IPS DF 4.7 (cell line): ENCODE results near the gene RBMS1.

Source experiments
- DNase-seq: peaks from one replicate; pipeline ENCODE4 v3.0.0-alpha.2; 2013; ENCODE audit warnings: low spot score; ENCODE audit errors: extremely low read depth

RBMS1 gene

DNA sequence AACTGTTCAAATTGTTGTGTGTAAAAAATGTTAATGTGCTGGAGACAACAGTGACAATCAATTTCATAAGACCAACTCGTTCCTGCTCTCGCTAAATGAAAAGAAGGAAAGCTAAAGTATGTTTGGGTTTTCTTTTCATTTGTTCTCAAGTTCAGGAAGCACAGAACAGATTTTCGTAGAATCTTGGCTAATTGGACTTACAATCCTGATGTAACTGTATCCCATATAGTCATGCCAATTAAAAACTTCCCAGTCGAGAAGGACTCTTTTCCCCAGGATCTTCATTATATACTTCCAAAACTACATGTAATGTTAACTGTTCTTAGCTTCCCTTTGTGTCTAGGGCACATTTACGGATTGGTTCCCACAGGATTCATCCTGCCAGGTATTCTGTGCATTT lies 158.2 kb downstream of the RBMS1 start:
- no peak for DNase-seq

DNA sequence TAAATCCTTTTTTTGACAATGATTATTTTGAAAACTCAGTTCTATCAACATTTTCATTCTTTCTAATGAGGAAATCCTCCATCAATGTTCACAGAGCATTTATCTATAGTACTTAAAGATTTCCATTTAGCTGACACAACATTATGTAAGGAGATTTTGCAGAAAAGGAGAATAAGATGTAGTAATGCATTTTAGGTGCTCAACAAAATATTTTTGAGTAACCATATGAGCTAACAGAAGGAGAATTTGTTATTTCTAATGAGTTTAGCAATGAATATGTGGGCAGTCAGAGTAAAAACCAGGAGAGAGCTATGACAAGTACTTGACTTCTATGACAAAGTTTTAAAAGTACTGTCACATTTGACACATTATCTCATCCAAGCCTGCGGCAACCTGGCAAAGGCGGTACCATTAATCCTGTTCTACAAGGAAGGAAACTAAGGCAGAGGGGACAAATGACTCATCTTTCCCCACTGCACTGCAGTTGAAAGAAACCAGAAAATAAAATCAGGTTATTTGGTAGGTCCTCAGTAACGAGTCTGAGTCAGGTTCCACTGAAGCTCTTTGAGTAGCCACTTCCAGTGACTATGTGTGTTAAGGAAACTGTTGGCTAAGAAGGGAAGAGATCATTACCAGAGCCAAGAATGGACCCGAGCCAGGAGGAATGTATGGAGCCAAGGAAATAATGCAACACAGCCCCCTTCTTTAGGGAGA lies 159.4 kb downstream of the RBMS1 start:
- DNase-seq = no peak

DNA sequence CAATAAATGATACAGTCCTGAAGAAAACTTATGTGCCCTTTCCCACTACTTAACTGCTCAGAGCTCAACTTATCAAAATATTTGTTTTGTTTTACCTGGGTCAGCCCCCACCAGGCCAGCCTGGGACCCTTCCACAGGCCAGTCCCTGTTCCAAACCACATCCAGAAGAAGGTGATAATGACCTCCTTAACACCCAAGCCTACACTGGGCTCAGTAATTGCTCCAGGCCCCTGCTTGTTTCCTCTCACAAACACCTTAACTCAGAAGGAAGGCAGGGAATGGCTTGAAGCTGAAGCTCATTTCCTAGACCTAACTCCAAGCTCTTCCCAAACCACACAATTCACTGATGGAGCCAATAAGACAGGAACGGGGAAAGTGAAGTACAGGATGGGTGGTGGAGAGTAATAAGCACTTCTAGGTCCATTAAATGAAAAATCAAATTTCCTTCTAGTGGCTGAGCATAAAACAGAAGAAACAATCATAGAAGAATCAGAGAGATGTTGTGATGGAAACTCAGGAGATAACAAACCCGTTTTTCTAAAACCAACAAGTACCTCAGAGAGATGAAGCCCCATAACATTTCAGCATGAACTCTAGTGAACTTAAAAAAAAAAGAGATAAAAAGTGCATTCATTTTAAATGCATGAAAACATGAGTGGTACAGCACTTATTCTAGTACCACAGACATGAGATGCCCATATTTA lies 160.1 kb downstream of the RBMS1 start:
- no peak for DNase-seq

DNA sequence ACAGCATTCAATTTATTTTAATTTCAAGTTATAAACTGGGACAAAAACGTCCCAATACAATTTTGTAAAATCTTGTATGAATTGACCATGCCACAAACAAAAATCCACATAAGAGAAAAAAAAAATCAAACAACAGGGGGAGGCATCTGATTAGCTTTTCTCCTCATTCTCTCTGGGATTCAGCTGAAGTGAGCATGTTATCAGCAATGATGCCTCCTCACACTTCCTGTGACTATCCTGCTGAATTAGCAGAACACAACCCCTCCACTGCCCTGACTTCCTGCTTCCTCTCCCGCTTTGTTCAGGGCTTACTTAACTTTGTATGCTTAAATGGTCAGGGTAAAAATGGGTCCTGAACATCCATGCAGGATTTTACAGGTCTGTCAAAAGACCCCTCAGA lies 161.3 kb downstream of the RBMS1 start:
- peak; percentile 7 for DNase-seq

DNA sequence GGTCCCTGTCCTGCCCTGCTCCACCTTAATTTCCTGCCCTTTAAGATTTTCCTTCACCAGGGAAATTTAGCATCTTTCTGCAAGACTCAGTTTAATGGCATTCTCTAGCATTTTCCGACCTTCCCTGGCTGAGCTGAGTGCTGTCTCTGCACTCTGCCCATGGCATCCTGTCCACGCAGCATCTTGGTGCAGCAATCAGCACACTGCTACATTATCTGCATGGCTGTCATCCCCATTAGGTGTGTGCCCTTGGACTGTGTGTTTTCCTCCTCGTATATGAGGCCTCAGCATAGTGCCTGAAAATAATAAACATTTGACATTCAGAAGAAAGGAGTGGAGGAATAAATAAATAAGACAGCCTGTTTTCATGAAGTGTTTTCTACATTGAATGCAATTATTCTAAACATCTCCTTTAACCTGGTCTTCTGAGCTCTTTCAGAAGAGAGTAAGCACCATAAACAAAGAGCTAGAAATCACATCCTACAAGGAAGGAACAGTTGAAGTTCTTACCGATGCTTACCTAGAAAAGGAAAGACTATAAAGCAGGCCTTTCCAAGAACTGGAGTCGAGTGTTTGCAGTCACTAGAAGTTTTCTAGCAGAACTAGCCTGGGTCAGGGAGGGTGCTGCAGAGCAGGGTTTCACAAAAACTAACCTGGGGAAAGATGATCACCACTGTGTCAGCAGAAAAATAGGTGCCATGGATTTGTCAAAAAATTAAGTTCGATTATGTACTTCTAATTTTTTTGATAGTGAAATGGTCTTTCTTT lies 162.2 kb downstream of the RBMS1 start:
- DNase-seq = no peak

DNA sequence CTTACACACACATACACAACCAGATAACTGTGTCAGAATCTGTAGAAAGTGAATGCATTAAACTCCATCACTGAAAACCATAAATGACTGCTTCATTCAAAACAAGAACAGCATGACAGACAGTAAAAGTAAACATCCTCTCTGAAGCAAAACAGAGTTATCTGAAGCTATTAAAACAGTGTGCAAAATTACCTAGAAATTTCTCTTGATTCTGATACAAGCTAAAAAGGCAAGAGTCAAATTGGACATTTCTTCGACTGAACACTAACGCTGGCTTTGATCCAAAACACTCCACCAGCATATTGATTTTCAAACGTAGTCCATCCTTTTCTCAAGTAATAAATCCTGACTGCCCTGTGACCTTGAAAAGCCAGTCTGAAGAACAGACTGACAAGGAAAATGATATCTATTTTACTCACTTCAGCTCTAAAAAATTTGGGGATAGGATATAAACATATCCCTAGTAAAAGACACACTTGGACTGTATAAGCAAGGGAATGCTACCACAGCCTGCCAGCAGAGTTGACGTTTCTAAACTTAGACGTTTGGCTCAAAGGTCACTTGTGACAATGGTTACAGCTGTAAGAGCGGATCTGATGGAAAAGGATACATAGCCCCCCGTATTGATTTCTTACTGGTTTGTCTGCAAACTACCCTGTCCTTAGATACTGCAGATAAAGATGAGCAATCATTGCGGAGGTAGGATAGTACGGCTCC lies 164.6 kb downstream of the RBMS1 start:
- DNase-seq = no peak

DNA sequence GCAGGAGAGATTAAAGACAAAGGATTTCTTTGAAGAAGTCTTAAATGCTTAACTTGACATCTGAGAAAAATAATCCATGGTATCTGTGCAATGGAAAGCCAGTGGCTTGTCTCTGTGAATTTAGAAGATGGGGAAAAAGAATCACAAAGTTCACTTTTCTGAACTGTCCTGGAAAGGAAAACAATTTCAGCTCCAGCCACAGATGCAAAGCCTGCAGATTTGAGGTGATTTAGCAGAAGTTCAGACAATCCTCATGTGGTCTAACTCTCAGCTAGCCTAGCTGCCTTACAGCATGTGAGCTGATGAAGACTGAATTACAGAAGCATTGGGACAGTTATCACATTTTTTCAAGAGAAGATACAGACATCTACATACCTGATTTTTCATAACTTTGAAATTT lies 166.8 kb downstream of the RBMS1 start:
- DNase-seq = no peak

DNA sequence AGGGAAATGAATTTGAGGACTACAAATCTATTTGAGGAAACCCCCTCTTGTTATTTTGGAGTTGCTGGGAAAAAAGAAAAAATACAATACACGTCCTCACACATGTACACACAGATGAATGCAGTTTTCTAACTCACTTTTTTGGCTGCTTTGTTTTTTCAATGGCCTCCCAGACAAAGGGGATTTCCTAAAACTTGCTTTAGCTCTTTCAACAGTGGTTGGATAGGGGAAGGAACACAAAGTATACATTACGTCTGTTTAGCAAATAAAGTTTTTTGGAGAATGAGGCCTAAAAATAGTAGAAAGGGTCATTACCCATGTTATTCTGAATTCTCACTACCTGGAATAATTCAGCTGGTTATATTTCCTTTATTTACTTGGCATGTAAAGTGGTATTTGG lies 168.2 kb downstream of the RBMS1 start:
- no peak for DNase-seq

DNA sequence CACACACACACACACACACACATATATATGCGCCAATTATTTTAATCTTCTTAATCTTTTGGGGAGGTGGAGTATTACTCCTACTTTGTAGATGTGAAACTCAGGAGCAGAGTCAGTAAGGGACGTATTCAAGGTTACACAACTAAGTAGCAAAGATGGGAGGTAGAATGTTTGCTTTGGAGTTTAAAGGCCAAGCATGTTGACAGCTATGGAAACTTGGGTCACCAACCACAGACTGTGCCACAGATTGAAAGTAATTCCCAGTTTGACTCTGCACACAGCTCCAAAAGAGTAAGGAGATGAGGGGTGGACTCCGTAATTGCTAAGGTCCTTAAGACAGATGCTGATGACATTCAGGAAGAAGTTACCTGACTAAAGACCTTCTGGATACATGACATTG lies 168.7 kb downstream of the RBMS1 start:
- no peak for DNase-seq

DNA sequence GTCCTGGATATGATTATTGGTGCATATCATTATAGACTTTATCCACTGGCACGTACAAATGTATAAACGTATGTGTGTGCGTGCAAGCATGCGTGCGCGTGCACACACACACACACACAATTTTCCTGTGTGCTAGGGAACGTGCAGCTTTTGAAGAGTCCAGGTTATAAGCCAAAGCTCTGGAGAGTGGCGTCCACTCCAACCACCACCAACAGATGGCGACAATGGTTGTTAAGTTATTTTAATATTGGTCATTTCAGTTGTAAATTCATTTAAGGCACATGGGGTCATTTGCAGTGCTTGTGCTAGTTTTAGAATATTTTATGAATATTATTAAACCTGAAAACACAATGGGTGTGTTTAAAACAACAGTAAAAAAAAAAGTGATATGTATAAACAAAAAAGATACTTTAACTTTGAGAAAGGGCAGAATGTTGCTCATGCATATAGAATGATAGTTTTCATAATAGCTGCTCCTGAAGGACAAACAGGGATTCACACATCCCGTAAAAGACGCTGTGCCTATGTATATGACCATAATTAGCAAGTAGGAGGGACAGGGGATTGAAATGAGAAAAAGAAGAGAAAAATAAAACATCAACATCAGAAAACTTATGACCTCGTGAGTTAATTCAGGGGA lies 169.3 kb downstream of the RBMS1 start:
- DNase-seq = no peak

DNA sequence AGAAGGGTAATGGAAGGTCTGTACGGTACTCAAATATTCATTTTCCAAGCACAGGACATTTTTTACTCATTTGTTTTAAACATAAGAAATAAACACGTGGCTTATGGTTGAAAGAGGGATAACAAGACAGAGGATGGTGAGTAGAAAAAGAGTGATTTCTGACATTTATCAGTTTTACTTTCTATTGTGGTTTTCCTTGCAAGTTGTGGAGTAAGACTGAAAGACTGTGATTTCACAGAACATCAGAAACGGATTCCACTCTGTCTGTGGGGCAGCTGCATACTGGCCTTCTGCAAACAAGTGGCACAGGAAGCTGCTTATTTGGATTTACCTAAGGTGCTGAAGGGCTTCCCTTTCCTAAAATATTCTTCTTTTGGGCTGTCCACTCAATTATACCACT lies 171.3 kb downstream of the RBMS1 start:
- no peak for DNase-seq

DNA sequence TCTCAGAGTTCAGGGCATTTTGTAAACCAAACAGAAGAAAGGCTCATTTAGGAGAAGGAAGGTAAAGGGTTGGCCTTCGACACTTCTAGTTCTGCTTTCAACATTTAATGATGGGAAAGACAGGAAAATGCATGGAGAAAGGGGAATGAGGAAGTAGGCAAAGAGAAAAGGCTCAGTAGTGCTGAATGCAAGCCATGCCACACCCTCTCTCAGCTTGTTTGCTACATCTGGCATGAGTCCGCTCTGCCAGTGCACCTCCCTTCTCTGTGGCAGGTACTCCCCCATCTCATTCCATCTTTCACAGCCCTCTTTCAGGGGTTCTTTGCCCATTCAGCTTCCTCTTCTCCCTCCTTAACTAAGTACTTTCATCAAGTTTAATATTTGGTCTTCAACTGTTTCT lies 172.6 kb downstream of the RBMS1 start:
- no peak for DNase-seq

DNA sequence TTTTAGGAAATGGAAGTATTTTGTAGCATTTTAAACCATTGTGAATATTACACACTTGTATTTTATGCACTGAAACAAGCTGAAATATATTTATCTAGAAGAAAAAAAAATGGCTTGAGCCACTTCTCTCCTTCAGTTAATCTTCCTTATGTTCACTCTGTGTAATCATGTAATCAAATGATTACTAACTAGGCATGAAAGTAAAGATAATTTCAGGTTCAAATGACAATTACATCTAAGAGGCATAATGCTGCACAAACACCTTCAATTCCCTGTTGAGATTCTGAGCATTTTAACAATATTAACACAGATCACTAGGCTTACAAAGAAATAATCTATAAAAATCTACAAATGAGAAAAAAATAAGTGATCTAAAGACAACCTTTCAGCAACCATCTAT lies 173.9 kb downstream of the RBMS1 start:
- no peak for DNase-seq

DNA sequence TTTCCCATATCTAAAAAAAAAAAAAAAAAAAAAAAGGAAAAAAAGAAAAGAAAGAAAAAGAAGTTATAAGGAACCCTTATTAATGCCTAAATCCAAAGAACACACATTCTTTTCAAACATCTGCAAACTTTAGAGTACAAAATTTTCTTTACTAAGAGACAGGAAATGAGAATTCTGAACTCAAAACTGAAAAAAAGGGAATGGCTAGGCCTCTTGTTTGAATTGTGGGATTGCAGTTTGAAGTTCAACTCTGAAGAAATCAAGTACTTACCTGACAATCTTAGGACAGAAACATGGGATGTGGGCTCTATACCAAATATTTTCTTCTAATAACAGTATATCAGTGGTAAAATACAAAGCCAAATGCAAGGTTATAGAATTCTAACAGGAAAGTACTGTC lies 175.4 kb downstream of the RBMS1 start:
- no peak for DNase-seq

DNA sequence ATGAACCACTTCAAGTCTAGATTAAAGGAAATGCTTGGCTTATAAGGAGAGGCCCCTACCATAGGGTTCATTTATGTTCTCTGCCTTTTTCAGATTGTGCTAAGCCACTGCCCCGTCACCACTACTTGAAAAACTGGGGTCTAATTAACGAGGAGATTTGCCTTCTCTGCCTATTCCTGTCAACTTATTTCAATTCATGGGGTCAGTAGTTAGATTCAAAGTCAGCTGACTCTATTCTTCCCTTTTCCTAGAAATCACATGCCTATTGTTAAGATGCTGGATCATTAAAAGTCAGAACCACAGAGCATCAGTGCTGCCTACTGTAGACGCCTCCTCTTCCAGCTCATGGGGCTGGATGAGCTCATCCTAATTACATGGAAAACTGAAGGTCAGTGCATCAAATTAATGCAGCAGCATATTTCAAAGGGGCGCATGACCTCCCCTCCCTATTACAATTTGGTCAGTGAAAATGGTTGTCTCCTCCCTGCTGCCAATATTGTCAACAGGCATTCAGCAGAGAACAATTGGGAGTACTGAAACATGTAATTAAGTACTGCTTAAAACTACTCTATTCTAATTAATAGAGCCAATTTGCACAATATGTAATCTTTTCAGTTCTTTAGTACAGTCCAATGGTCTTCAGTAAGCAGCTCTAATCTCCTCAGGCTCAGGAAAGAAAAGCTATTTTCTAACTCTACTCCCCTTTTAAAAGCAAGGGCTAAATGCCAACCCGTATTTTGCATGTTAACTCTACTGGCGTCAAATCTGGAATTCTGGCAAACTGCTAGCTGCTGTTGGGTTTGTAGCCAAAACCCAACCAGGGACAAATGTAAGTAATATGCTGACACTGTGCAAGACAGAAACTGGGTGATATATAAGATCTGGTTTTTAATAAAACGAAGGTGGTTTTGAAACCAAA lies 176.2 kb downstream of the RBMS1 start:
- no peak for DNase-seq

DNA sequence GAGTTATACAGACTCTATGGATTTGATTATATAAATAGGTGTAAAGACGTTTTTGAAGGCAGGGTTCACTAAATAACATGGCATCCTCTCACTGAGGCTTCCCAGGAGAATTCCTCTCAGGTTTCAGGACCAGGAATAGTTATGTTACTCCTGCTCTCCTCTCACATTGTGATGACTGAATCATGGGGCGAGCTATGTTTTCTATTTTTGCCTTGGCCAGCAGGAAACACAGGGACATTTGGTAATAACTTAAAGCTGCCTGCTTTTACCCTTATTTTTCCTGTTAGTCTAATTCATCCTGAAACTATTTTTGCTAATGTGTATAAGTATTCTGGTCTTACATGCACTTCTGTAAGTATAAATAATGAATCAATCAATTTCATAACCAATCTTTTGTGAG lies 178.3 kb downstream of the RBMS1 start:
- DNase-seq = no peak

DNA sequence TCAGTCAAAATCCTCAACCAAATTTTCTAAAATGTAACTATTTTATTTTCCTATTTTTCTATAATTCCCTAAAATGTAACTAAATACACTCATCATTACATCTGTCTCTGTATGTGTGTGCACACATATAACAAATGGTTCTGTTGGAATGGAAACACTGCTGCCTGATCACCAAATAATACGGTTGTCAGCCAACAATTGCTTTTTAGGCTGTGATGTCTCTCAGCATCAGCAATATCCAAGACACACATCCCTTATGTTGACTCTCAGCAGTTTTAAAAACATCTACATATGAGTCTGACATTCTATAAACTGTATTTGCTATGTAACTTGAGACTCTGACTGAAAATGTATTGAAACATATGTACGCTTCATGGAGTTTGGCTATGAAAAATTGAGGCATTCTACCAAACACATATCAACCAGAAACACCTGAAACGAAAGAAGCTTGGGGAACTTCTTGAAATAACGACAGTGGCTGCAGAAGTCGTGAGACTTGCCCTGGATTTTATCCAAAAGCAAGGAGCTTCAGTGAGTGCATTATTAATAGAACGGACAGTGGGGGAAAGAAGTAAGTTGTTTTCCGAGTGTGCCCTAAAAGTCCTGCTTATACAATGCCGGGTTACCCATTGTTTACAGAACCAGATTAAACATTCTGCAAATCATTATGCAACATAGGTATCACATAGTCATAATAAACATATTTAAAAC lies 183.3 kb downstream of the RBMS1 start:
- DNase-seq = no peak

DNA sequence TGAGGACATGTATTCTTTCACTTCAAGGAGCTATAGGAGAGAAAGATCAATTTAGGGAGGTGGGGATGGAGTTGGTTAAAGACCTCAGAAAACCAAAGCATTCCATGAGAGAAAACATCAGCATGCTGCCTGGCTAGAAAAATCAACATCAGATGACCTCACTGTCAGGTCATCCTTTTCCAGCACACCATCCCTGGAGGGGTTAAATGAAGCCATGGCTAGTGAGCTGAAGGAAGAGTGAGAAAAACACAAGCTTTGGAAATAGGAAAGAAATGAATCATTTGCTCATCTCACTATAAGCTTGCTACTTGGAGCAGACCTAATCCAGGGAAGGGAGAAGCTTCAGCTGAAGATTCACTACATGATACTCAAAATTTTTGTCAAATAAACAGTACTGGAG lies 184.0 kb downstream of the RBMS1 start:
- DNase-seq = no peak

DNA sequence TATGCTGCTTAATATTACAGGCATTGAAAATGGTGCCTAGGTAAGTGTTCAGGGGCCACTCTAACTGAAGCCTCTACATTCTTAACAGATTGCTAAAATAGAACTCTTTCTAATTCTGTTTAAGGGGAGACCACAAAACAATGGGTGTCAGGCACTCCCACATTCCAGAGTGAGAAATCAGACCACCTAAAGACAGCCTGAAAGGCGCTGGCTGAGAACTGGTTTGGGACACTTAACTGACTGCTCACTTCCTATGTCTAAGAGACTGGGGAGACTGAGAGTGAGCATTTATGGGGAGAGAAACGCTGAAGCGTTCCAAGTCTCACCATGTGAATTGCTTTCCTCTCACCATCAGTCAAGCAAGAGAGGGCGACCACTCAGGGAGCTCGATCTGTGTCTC lies 184.7 kb downstream of the RBMS1 start:
- no peak for DNase-seq

DNA sequence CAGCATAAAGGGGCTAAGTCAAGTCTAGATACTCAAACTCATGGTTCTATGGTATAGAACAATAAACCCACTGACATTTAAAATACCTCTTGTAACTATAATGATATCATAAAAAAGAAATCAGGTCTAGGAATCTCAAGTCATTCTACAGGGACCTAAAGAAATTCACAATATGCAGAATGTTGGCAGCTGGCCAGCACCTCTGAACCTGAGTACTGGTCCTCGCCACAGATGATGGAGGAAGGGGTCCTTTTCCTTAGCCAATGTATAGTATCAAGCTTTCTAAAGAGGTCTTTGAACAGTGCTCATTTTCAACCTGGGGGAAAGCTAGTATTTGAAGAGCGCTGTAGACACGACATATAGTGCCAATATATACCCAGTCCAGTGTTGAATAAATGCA lies 185.1 kb downstream of the RBMS1 start:
- no peak for DNase-seq
